Non-pigmented ciliary epithelial cell (primary cell): ENCODE results near the gene CNOT6.
"Not testable (repeated sequence)": the region's sequence is repeated elsewhere in the genome, so short reads cannot be mapped to it uniquely, and the experiment has no call there.

ENCODE experiments used
- DNase-seq: peaks from one replicate; pipeline ENCODE4 v3.0.0-alpha.2; 2010; ENCODE audit warnings: low read depth

CNOT6 gene

DNA sequence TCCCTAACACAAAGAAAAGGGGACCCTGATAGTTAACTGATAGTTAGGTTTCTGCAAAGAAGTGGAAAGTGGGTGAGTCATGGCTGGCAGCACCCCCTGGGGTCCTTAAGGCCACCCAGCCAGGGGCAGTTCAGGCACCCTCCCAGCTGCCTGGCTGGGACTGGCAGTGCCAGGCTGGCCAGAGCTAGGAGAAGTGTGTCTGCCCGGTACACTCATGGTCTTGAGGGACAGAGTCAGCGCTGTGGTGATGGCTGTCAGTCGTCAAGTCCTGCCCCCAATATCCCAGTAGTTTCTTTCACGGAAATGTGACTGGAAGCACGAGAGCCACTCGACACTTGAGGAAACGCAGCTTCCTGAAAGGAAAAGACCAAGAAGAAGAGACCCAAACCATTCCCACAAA lies 22.3 kb upstream of the CNOT6 start:
- no peak for DNase-seq

DNA sequence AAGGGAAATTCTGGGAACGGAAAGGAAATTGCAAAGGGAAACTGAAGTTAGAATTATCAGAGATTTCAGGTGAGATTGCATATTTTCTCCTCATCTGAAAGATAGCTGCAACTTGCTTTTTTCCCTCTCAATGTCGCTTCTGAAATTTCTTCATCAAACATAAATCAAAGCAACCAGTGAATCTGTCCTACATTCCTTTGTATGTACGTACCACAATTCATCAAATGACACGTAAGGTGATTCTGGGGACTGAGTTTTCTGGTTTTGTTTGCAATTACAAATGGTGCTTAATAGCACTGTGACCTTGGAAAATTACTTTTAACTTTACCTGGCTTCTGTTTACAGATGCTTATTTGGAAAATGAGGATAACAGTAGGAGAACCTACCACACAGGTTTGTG lies 21.9 kb upstream of the CNOT6 start:
- DNase-seq = no peak

- not testable (repeated sequence) for DNase-seq
Measured at GRCh38 chr5:180473386-180473785, 20.8 kb upstream of the CNOT6 start.

DNA sequence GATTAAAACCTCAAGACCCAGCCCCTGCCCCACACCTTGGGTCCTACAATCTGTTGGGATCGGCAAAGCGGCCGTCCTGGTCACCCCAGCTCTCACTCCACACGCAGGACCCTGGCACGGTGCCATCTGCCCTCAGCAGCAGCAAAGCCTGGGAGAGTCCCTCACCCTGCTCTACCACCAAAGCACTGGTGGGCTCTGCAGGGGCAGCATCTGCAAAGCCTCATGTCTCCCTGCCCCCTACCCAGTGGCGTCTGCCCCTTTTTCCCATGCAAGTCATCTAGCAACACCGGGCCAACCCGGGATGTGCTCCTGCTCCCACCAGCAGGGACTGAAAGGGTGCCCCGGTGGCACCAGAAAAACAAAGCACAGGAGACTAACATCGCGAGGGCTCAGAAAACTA lies 19.6 kb upstream of the CNOT6 start:
- no peak for DNase-seq

GRCh38 chr5:180475969-180476524 lies 18.1 kb upstream of the CNOT6 start:
- not testable (repeated sequence) for DNase-seq

GRCh38 chr5:180484813-180485212 lies 9.4 kb upstream of the CNOT6 start:
- no peak for DNase-seq

DNA sequence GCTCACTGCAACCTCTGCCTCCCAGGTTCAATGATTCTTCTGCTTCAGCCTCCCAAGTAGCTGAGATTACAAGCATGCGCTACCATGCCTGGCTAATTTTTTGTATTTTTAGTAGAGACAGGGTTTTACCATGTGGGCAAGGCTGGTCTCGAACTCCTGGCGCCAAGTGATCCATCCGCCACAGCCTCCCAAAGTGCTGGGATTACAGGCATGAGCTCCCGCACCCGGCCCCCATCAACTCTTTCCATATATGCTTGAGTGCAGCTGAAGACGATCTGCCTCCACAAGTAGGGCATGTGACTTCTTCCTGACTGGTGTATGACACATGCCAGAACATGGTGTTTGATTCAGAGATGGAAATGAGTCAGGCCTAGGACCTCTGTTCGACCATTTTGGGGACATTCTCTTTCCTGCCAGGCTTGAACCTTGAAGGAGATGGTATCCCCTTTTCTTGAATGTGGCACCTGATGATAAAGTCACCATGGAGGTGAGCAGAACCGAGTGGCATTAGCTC lies 7.5 kb upstream of the CNOT6 start:
- DNase-seq = no peak

GRCh38 chr5:180487556-180487955 lies 6.6 kb upstream of the CNOT6 start:
- no peak for DNase-seq

DNA sequence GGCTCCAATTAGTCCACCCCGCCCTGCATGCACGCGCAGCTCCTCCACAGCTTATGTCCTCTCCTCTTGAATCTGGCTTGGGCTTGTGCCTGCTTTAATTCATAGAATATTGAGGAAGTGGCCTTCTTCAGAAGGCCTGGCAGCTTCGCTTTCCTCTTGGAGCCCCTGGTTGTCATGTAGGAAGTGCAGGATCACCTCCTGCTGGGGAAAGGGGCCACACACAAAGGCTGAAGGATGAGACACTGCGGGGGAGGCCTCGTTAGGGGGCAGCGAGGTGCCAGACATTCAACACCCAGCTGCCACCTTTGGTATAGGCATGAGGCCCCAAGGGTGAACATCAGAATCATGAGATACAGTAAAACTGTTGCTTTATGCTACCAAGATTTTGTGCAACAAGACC lies 2.7 kb upstream of the CNOT6 start:
- DNase-seq = no peak

- DNase-seq = no peak
Measured at GRCh38 chr5:180492226-180492903, 1.8 kb upstream of the CNOT6 start.

- DNase-seq = no peak
Measured at GRCh38 chr5:180494510-180495181, 467 bp downstream of the CNOT6 start.

GRCh38 chr5:180495292-180495691 lies 1.1 kb downstream of the CNOT6 start:
- DNase-seq = no peak

DNA sequence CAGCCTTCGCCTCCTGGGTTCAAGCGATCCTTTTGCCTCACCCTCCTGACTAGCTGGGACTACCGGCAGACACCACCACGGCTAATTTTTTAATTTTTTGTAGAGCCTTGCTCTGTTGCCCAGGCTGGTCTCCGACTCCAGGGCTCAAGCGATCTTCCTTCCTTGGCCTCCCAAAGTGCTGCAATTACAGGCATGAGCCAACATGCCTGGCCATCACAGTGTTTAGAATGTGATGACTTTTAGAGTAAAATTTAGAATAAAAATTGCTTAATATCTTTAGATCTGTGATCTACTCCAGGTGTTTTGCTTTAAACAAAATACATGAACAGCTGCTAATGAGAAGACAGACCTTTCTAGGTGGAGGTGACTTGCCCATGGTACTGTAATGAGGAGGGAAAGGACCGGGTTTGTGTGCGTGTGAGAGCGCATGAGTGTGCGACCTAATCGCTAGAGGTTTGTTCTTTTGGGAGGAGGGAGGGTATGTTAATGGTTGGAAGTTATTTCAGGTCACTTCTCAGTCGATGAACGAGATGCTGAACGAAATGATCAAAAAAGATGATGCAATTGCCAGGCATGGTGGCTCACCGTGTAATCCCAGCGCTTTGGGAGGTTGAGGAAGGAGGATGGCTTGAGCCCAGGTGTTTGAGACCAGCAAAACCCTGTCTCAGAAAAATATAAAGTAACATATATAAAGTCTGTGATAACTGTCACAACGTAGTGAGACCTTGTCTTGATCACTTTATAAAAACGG lies 2.0 kb downstream of the CNOT6 start:
- no peak for DNase-seq

DNA sequence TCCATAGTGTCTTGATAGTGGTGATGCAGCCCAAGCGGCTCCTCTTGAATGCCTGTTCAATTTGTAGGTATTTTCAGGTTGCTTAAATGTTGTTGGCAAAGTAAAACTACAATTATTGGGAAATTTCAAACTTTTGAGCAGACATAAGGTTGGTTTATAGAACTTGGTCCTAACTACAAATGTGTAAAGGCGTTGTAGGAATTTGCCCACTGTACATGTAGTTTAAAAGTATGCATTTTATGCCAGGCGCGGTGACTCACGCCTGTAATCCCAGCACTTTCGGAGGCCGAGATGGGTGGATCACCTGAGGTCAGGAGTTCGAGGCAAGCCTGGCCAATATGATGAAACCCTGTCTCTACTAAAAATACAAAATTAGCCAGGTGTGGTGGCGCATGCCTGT lies 2.6 kb downstream of the CNOT6 start:
- DNase-seq = not testable (repeated sequence)

- not testable (repeated sequence) for DNase-seq
Measured at GRCh38 chr5:180497865-180498264, 3.7 kb downstream of the CNOT6 start.

- no peak for DNase-seq
Measured at GRCh38 chr5:180498378-180498777, 4.2 kb downstream of the CNOT6 start.

DNA sequence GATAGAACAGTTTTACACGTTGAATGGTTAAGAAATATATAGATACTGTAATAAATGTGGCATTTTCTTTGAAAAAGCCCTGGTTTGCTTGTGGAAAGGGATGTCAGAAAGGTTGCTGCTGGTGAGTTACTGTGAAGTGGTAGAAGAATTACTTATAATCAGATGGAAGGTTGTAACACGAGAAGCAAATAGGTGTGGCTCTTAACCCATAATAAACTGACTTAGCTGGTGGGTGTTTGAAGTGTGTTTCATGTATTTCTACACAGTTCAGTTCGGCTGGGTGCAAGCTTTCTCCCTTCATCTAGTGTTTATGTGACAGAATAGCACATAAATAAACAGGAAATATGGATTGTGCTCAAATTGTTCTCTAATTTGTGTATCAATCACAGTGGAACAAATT lies 5.5 kb downstream of the CNOT6 start:
- no peak for DNase-seq

GRCh38 chr5:180500300-180500699 lies 6.1 kb downstream of the CNOT6 start:
- DNase-seq = not testable (repeated sequence)

DNA sequence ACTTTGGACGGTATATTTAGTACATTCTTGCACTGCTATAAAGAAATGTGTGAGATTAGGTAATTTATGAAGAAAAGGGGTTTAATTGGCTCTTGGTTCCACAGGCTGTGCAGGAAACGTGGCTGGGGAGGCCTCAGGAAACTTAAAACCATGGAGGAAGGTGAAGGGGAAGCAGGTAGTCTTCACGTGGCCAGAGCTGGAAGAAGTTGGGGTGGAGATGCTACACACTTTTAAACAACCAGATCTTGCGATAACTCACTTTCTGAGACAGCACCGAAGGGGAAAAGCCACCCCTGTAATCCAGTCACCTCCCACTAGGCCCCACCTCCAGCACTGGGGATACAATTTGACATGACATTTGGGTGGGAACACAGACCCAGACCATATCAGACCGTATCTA lies 13.5 kb downstream of the CNOT6 start:
- no peak for DNase-seq

DNA sequence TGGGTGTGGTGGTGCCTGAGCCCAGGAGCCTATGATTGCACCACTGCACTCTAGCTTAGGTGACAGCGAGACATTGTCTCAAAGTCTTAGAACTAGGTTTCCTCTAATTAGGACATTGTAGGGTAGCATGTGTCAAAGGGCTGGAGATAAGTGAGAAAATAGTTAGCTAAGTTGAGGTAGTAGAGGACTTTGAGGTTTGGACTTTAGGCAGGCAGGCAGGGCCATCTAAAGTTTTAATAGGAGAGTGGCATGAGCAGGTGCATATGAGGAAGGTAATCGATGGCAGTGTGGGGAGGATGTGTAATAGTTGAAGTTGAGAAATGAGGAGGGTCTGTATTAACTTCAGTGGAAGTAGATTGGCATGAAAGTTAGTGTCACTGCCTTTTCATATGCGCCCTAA lies 21.1 kb downstream of the CNOT6 start:
- no peak for DNase-seq

DNA sequence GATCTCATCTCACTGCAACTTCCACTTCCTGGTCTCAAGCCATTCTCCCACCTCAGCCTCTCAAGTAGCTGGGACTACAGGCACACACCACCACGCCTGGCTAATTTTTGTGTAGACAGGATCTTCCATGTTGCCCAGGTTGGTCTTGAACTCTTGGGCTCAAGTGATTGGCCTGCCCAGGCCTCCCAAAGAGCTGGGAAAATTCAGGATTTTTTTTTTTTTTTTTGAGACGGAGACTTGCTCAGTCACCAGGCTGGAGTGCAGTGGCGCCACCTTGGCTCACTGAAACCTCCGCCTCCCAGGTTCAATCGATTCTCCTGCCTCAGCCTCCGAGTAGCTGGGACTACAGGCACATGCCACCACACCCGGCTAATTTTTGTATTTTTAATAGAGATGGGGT lies 21.8 kb downstream of the CNOT6 start:
- DNase-seq = not testable (repeated sequence)

- DNase-seq = no peak
Measured at GRCh38 chr5:180516440-180516839, 22.3 kb downstream of the CNOT6 start.

GRCh38 chr5:180519098-180519497 lies 24.9 kb downstream of the CNOT6 start:
- DNase-seq = no peak
